ENCODE measurements around the gene SSR4.

DNA sequence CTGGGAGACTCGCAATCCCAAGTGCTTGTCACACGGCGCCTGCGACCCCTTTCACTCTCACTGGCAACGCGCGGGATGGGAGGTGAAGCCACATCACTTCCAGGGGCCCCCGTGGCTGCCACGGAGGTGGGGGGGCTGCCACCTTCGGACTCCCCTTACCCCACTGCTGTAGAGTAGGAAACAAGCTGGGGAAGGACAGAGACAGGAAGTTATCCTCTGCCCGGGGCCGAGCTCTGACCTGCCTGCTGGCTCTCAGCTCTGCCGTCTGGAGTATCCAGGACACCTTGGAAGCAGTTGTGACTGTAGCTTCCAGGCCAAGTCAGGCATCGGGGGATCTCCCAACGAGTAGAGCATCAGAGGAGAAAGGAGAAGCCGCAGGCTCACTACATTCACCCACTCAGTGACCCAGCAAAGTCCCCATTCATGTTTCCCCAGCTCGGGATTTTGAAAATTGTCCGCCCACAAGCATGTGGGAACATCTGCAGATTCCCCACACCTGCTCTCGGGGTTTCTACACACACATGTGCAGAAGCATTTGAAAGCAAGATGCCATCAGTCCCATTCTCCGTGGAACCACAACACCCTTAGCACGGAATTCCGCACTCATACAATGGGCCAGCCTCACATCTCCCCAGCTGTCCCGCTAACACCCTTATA lies 25.0 kb downstream of the SSR4 start:
- no peak for TF ChIP-seq EZH2phosphoT487 (IDR thresholded peaks at IDR 0.05; ENCODE audit: low read length)
- no peak for TF ChIP-seq CTCF (IDR thresholded peaks at IDR 0.05; ENCODE audit: low read length)
- no peak for TF ChIP-seq EZH2 (optimal IDR thresholded peaks at IDR 0.05; ENCODE audit: low read depth, low read length)
